WTC11 (cell line): ENCODE data around the gene SLC2A1. TPM values are rescaled to one million over a fixed set of nuclear protein-coding genes. Genes with fewer than 3 reads are reported as not detected.
A peak's percentile ranks its signal among the peaks of the same experiment; 100 is the strongest.

Source experiments
- ATAC-seq: fragments of 200-7000 bp; cut with Tn5 transposase; 2 replicates; pipeline ENCODE4 v1.10.0; 2021; ENCODE audit warnings: mild to moderate bottlenecking, moderate library complexity
- CTCF ChIA-PET: fragments of 300-600 bp; sonication (Branson Sonifier 250); formaldehyde crosslinking; loops from one replicate; lab custom pipeline; 2021; ENCODE audit warnings: antibody characterized with exemption; lab: Charles Lee
- POLR2A ChIA-PET: fragments of 350-600 bp; sonication (Branson Sonifier 250); formaldehyde crosslinking; loops from one replicate; lab custom pipeline; 2021; ENCODE audit warnings: antibody characterized with exemption; lab: Charles Lee
- DNase-seq: peaks from one replicate; pipeline ENCODE4 v3.0.0; 2021; ENCODE audit warnings: low spot score
- H3K27ac Mint-ChIP-seq: 2 replicates; pipeline ENCODE4 v1.8.0; 2021; ENCODE audit warnings: mixed read lengths
- H3K27me3 Mint-ChIP-seq: 2 replicates; pipeline ENCODE4 v1.8.0; 2021; ENCODE audit warnings: low read depth, mild to moderate bottlenecking, moderate library complexity, mixed read lengths
- H3K36me3 Mint-ChIP-seq: 2 replicates; pipeline ENCODE4 v1.8.0; 2021; ENCODE audit warnings: mixed read lengths
- H3K4me1 Mint-ChIP-seq: 2 replicates; pipeline ENCODE4 v1.8.0; 2022; ENCODE audit warnings: mixed read lengths
- H3K4me3 Mint-ChIP-seq: 2 replicates; pipeline ENCODE4 v1.8.0; 2021; ENCODE audit warnings: mild to moderate bottlenecking, moderate library complexity, mixed read lengths
- H3K9me3 Mint-ChIP-seq: 2 replicates; pipeline ENCODE4 v1.8.0; 2021; ENCODE audit warnings: mixed read lengths
- ATF3 ChIP-seq: sonication (generic); formaldehyde crosslinking; conservative IDR thresholded peaks from 2 replicates; pipeline ENCODE4 v1.8.1; 2022; ENCODE audit warnings: mild to moderate bottlenecking, missing genetic modification reagents
- CREM ChIP-seq: sonication (generic); formaldehyde crosslinking; IDR thresholded peaks from 2 replicates; pipeline ENCODE4 v1.8.1; 2022; ENCODE audit warnings: mild to moderate bottlenecking, missing genetic modification reagents, moderate library complexity
- CTCF ChIP-seq: fragments of 200-600 bp; IDR thresholded peaks from 2 replicates; pipeline ENCODE4 v1.8.0; 2022; ENCODE audit warnings: antibody characterized with exemption
- GABPB1 ChIP-seq: sonication (generic); formaldehyde crosslinking; IDR thresholded peaks from 2 replicates; pipeline ENCODE4 v1.8.1; 2023; ENCODE audit warnings: mild to moderate bottlenecking, missing genetic modification reagents
- IRF1 ChIP-seq: sonication (generic); formaldehyde crosslinking; IDR thresholded peaks from 2 replicates; pipeline ENCODE4 v1.8.0; 2023; ENCODE audit warnings: missing genetic modification reagents
- JAZF1 ChIP-seq: fragments of 250-450 bp; sonication (Bioruptor Pico); IDR thresholded peaks from 2 replicates; pipeline ENCODE4 v1.9.0; 2021; ENCODE audit warnings: moderate library complexity, mild to moderate bottlenecking, inconsistent platforms
- KAT7 ChIP-seq: sonication (generic); formaldehyde crosslinking; IDR thresholded peaks from 2 replicates; pipeline ENCODE4 v1.8.1; 2023; ENCODE audit warnings: missing genetic modification reagents, mild to moderate bottlenecking, borderline replicate concordance
- PRRX2 ChIP-seq: fragments of 250-450 bp; sonication (Bioruptor Pico); IDR thresholded peaks from 2 replicates; pipeline ENCODE4 v1.8.0; 2021; ENCODE audit warnings: mild to moderate bottlenecking
- SOX15 ChIP-seq: fragments of 250-450 bp; sonication (Bioruptor Pico); IDR thresholded peaks from 2 replicates; pipeline ENCODE4 v1.9.0; 2021; ENCODE audit warnings: mild to moderate bottlenecking
- TCF7 ChIP-seq: sonication (generic); formaldehyde crosslinking; IDR thresholded peaks from 2 replicates; pipeline ENCODE4 v1.8.0; 2022; ENCODE audit warnings: mild to moderate bottlenecking, low read depth, missing genetic modification reagents, moderate library complexity
- TEAD1 ChIP-seq: sonication (generic); formaldehyde crosslinking; IDR thresholded peaks from 2 replicates; pipeline ENCODE4 v1.8.0; 2022; ENCODE audit warnings: mild to moderate bottlenecking, missing genetic modification reagents
- ZBTB21 ChIP-seq: sonication (generic); formaldehyde crosslinking; IDR thresholded peaks from 2 replicates; pipeline ENCODE4 v1.8.1; 2023; ENCODE audit warnings: mild to moderate bottlenecking, missing genetic modification reagents, borderline replicate concordance
- ZMAT4 ChIP-seq: fragments of 250-450 bp; sonication (Bioruptor Pico); IDR thresholded peaks from 2 replicates; pipeline ENCODE4 v1.9.0; 2021; ENCODE audit warnings: mild to moderate bottlenecking
- ZNF121 ChIP-seq: sonication (generic); formaldehyde crosslinking; IDR thresholded peaks from 2 replicates; pipeline ENCODE4 v1.8.0; 2023; ENCODE audit warnings: missing genetic modification reagents
- total RNA-seq: library from RNA; stranded (reverse); gene quantifications from 3 replicates; pipeline ENCODE4 v1.2.3, GENCODE V29; 2021

SLC2A1 gene
- total RNA-seq, 1 experiment from 2014 or later, result 215 TPM

GRCh38 chr1:42924082-42924850, 34.4 kb downstream of the SLC2A1 start (continued):
- TF ChIP-seq SOX15 (CRISPR knock-in tag) (peak; percentile 55; the same call in 1 of the 2 replicates), PRRX2 (CRISPR knock-in tag) (peak; percentile 90), JAZF1 (CRISPR knock-in tag) (peak; percentile 75), IRF1 (CRISPR knock-in tag) (0 out of 2 replicates have a peak, but pooled peaks have one; percentile 70), KAT7 (CRISPR knock-in tag) (0 out of 2 replicates have a peak, but pooled peaks have one; percentile 79), GABPB1 (CRISPR knock-in tag) (peak; percentile 29; the same call in 1 of the 2 replicates), CREM (CRISPR knock-in tag) (peak; percentile 36; the same call in 1 of the 2 replicates)
- TF ChIP-seq, all 79 proteins: peak for 33

- Mint-ChIP-seq H3K27me3 (no peaks in the 10 kb centered on the region), H3K27ac (peak overlapping the region; percentile 95), H3K4me1 (peaks cover 46% of the 10 kb centered on the region), H3K36me3 (peaks cover 26% of the 10 kb centered on the region), H3K9me3 (peaks cover under 1% of the 10 kb centered on the region), H3K4me3 (peak overlapping the region; percentile 81)
- ChIA-PET CTCF (interaction anchor here (0.6 to 5.0 kb wide), 29 partner anchors 7 to 435 kb away, joined by 3 to 119 read pairs (median 5); partner anchors contain the start of genes C1orf50, CFAP57, EBNA1BP2 and P3H1), POLR2A (interaction anchor here (0.6 to 2.4 kb wide), 6 partner anchors 14 to 150 kb away, joined by 3 to 11 read pairs (median 4); no protein-coding TSS in a partner anchor)
- no peak for DNase-seq
- no peak for ATAC-seq
- peak; percentile 74; the same call in 1 of the 2 replicates for TF ChIP-seq ZMAT4
- TF ChIP-seq ATF3 (CRISPR knock-in tag), result no peak
Observed at GRCh38 chr1:42923367-42924081, 35.1 kb downstream of the SLC2A1 start.

GRCh38 chr1:42922687-42923366, 35.8 kb downstream of the SLC2A1 start:
- peak; percentile 62 for DNase-seq
- peak overlapping the region; percentile 69 for H3K27ac Mint-ChIP-seq
- ChIA-PET POLR2A (interaction anchor here (0.6 to 1.0 kb wide), 4 partner anchors 15 to 151 kb away, joined by 3 to 4 read pairs (median 4); no protein-coding TSS in a partner anchor), CTCF (interaction anchor here (0.6 to 5.0 kb wide), 30 partner anchors 9 to 435 kb away, joined by 3 to 119 read pairs (median 4); partner anchors contain the start of genes C1orf50, CFAP57, EBNA1BP2 and P3H1)
- TF ChIP-seq TCF7 (no peak), ZNF121 (0 out of 2 replicates have a peak, but pooled peaks have one; percentile 10), TEAD1 (no peak), CTCF (peak; percentile 47; the same call in 1 of the 2 replicates), ZBTB21 (CRISPR knock-in tag) (no peak)
- H3K36me3 Mint-ChIP-seq, result peaks cover 25% of the 10 kb centered on the region
- H3K9me3 Mint-ChIP-seq, result peaks cover 7% of the 10 kb centered on the region
- H3K4me1 Mint-ChIP-seq, result peaks cover 41% of the 10 kb centered on the region
- no peaks in the 10 kb centered on the region for H3K27me3 Mint-ChIP-seq
- peak; percentile 63 for ATAC-seq
- H3K4me3 Mint-ChIP-seq, result peak overlapping the region; percentile 59
